Memory B cell (primary cell): Measurements from ENCODE around the gene NXN.
"Not testable (repeated sequence)": the region's sequence is repeated elsewhere in the genome, so short reads cannot be mapped to it uniquely, and the experiment has no call there.

Source experiments
- ATAC-seq: fragments of 150-1000 bp; cut with Tn5 transposase; 2 replicates; pipeline ENCODE4 v1.10.0; 2021; ENCODE audit warnings: low read depth, mild to moderate bottlenecking, moderate library complexity
- DNase-seq, 2 donors: peaks; one replicate each; pipeline ENCODE4 v3.0.0; 2022; ENCODE audit warnings: low spot score in 2 of 2
- H3K27ac Mint-ChIP-seq: one replicate; pipeline ENCODE4 v1.8.0; 2022; ENCODE audit warnings: mild to moderate bottlenecking, moderate library complexity, mixed read lengths
- H3K27me3 Mint-ChIP-seq: one replicate; pipeline ENCODE4 v1.8.0; 2022; ENCODE audit warnings: mixed read lengths
- H3K36me3 Mint-ChIP-seq: one replicate; pipeline ENCODE4 v1.8.0; 2022; ENCODE audit warnings: mild to moderate bottlenecking, mixed read lengths
- H3K4me1 Mint-ChIP-seq: one replicate; pipeline ENCODE4 v1.8.0; 2022; ENCODE audit warnings: mixed read lengths
- H3K4me3 Mint-ChIP-seq: one replicate; pipeline ENCODE4 v1.8.0; 2022; ENCODE audit warnings: mild to moderate bottlenecking, moderate library complexity, mixed read lengths
- H3K9me3 Mint-ChIP-seq: one replicate; pipeline ENCODE4 v1.8.0; 2022; ENCODE audit warnings: mixed read lengths

NXN gene

GRCh38 chr17:1002412-1002753, 22.8 kb upstream of the NXN start:
- Mint-ChIP-seq H3K4me3 (no peak overlapping the region), H3K4me1 (peaks cover 9% of the 10 kb centered on the region), H3K27ac (peak overlapping the region; percentile 4), H3K36me3 (peaks cover 23% of the 10 kb centered on the region), H3K9me3 (no peaks in the 10 kb centered on the region), H3K27me3 (no peaks in the 10 kb centered on the region)
- ATAC-seq (no peak), DNase-seq (no peak)

- Mint-ChIP-seq H3K36me3 (peaks cover 23% of the 10 kb centered on the region), H3K27ac (peak overlapping the region; percentile 4), H3K27me3 (no peaks in the 10 kb centered on the region), H3K4me1 (peaks cover 9% of the 10 kb centered on the region), H3K4me3 (no peak overlapping the region), H3K9me3 (no peaks in the 10 kb centered on the region)
- DNase-seq (no peak), ATAC-seq (no peak)
Observed at GRCh38 chr17:1001640-1002411, 22.2 kb upstream of the NXN start.

- Mint-ChIP-seq H3K27me3 (no peaks in the 10 kb centered on the region), H3K4me3 (no peak overlapping the region), H3K4me1 (peaks cover 9% of the 10 kb centered on the region), H3K9me3 (no peaks in the 10 kb centered on the region), H3K36me3 (peaks cover 23% of the 10 kb centered on the region), H3K27ac (no peak overlapping the region)
- ATAC-seq (no peak), DNase-seq (no peak)
Observed at GRCh38 chr17:1000597-1001461, 21.3 kb upstream of the NXN start.

- no peak for ATAC-seq
- DNase-seq, result no peak
- Mint-ChIP-seq H3K36me3 (peaks cover 25% of the 10 kb centered on the region), H3K27me3 (no peaks in the 10 kb centered on the region), H3K9me3 (peaks cover 15% of the 10 kb centered on the region), H3K27ac (no peak overlapping the region), H3K4me1 (peaks cover 9% of the 10 kb centered on the region), H3K4me3 (peak overlapping the region; percentile 98)
Observed at GRCh38 chr17:998111-998510, 18.5 kb upstream of the NXN start.

GRCh38 chr17:996554-997344, 17.2 kb upstream of the NXN start, which contains the start of gene TIMM22:
Gene TIMM22 (plus strand): TSS chr17:997129. CDS start chr17:997143, 14 bp downstream.
- peak within 1 kb of the TSS; percentile 98 for H3K4me3 Mint-ChIP-seq
- peaks cover 15% of the 10 kb centered on the region for H3K9me3 Mint-ChIP-seq
- no peaks in the 10 kb centered on the region for H3K27me3 Mint-ChIP-seq
- H3K27ac Mint-ChIP-seq, result peak within 1 kb of the TSS; percentile 95
- peak; percentile 88 for ATAC-seq
- peaks cover 9% of the 10 kb centered on the region for H3K4me1 Mint-ChIP-seq
- DNase-seq, result peak; percentile 93
- H3K36me3 Mint-ChIP-seq, result peaks cover 21% of the 10 kb centered on the region

GRCh38 chr17:995324-995723, 15.7 kb upstream of the NXN start:
- ATAC-seq, H3K27ac Mint-ChIP-seq, H3K4me1 Mint-ChIP-seq, H3K27me3 Mint-ChIP-seq, DNase-seq, H3K4me3 Mint-ChIP-seq: not testable (repeated sequence)
- peaks cover 11% of the 10 kb centered on the region for H3K36me3 Mint-ChIP-seq
- H3K9me3 Mint-ChIP-seq, result peaks cover 17% of the 10 kb centered on the region

GRCh38 chr17:992933-993332, 13.4 kb upstream of the NXN start:
- Mint-ChIP-seq H3K36me3 (peaks cover 8% of the 10 kb centered on the region), H3K4me1 (peaks cover 2% of the 10 kb centered on the region), H3K27ac (no peak overlapping the region), H3K4me3 (no peak overlapping the region), H3K27me3 (peaks cover 2% of the 10 kb centered on the region), H3K9me3 (peaks cover 17% of the 10 kb centered on the region)
- no peak for ATAC-seq
- DNase-seq, result no peak

- Mint-ChIP-seq H3K27ac (no peak overlapping the region), H3K36me3 (peaks cover 2% of the 10 kb centered on the region), H3K4me1 (no peaks in the 10 kb centered on the region), H3K9me3 (peaks cover 6% of the 10 kb centered on the region), H3K27me3 (peaks cover 2% of the 10 kb centered on the region), H3K4me3 (no peak overlapping the region)
- ATAC-seq, result no peak
- no peak for DNase-seq
Observed at GRCh38 chr17:988561-988960, 9.0 kb upstream of the NXN start.

- peaks cover 2% of the 10 kb centered on the region for H3K9me3 Mint-ChIP-seq
- H3K27ac Mint-ChIP-seq, result no peak overlapping the region
- DNase-seq (no peak), ATAC-seq (no peak)
- H3K27me3 Mint-ChIP-seq, result peaks cover 2% of the 10 kb centered on the region
- H3K4me1 Mint-ChIP-seq, result no peaks in the 10 kb centered on the region
- no peak overlapping the region for H3K4me3 Mint-ChIP-seq
- H3K36me3 Mint-ChIP-seq, result no peaks in the 10 kb centered on the region
Observed at GRCh38 chr17:987931-988330, 8.4 kb upstream of the NXN start.

GRCh38 chr17:986322-986929, 6.8 kb upstream of the NXN start:
- peaks cover 2% of the 10 kb centered on the region for H3K9me3 Mint-ChIP-seq
- H3K4me1 Mint-ChIP-seq, result no peaks in the 10 kb centered on the region
- DNase-seq, result no peak
- ATAC-seq, result no peak
- no peaks in the 10 kb centered on the region for H3K36me3 Mint-ChIP-seq
- H3K27me3 Mint-ChIP-seq, result peaks cover 2% of the 10 kb centered on the region
- no peak overlapping the region for H3K27ac Mint-ChIP-seq
- H3K4me3 Mint-ChIP-seq, result no peak overlapping the region

- DNase-seq (no peak), ATAC-seq (no peak)
- Mint-ChIP-seq H3K4me3 (no peak overlapping the region), H3K36me3 (no peaks in the 10 kb centered on the region), H3K27ac (no peak overlapping the region), H3K27me3 (peaks cover 2% of the 10 kb centered on the region), H3K9me3 (no peaks in the 10 kb centered on the region), H3K4me1 (peaks cover 10% of the 10 kb centered on the region)
Observed at GRCh38 chr17:983921-984320, 4.3 kb upstream of the NXN start.

- no peaks in the 10 kb centered on the region for H3K9me3 Mint-ChIP-seq
- no peaks in the 10 kb centered on the region for H3K36me3 Mint-ChIP-seq
Observed at GRCh38 chr17:981292-981658, 1.7 kb upstream of the NXN start.

GRCh38 chr17:980406-981291, 1.1 kb upstream of the NXN start:
- Mint-ChIP-seq H3K9me3 (no peaks in the 10 kb centered on the region), H3K4me3 (peak overlapping the region; percentile 85), H3K36me3 (no peaks in the 10 kb centered on the region), H3K4me1 (peaks cover 13% of the 10 kb centered on the region), H3K27me3 (peaks cover 9% of the 10 kb centered on the region), H3K27ac (no peak overlapping the region)
- ATAC-seq (peak; percentile 80), DNase-seq (peak; percentile 73 to 78)

More at GRCh38 chr17:981292-981658, 1.7 kb upstream of the NXN start:
- H3K27ac Mint-ChIP-seq, result no peak overlapping the region
- peaks cover 13% of the 10 kb centered on the region for H3K4me1 Mint-ChIP-seq
- H3K4me3 Mint-ChIP-seq, result peak overlapping the region; percentile 85
- ATAC-seq (no peak), DNase-seq (no peak)
- H3K27me3 Mint-ChIP-seq, result peaks cover 8% of the 10 kb centered on the region
